CD4-positive, alpha-beta T cell treated with Interleukin-1 beta for 1 hour (primary cell): ENCODE results near the gene CTXND1.
A peak's percentile ranks its signal among the peaks of the same experiment; 100 is the strongest.

Experiments used
- DNase-seq, 2 donors: peaks; one replicate each; pipeline ENCODE4 v3.0.0-alpha.2; 2020 to 2022

Gene CTXND1

GRCh38 chr15:80156176-80156720, 95.8 kb downstream of the CTXND1 start:
- no peak for DNase-seq

GRCh38 chr15:80155378-80156175, 96.4 kb downstream of the CTXND1 start:
- DNase-seq, result peak in 1 of 2 donors; percentile 10

GRCh38 chr15:80155001-80155377, 97.0 kb downstream of the CTXND1 start:
- no peak for DNase-seq

GRCh38 chr15:80154336-80154735, 97.7 kb downstream of the CTXND1 start:
- DNase-seq, result no peak

- DNase-seq, result no peak
Measured at GRCh38 chr15:80153900-80154299, 98.1 kb downstream of the CTXND1 start.

GRCh38 chr15:80152896-80153876, 98.8 kb downstream of the CTXND1 start, which contains the start of gene FAH:
TSS of gene FAH (plus strand) at chr15:80152999. CDS start at chr15:80153055, 56 bp downstream.
- DNase-seq, result peak; percentile 24 to 44

GRCh38 chr15:80152180-80152895, 99.7 kb downstream of the CTXND1 start:
- DNase-seq, result peak; percentile 93 to 95

- DNase-seq, result no peak
Measured at GRCh38 chr15:80151576-80151975, 100.4 kb downstream of the CTXND1 start.

- no peak for DNase-seq
Measured at GRCh38 chr15:80151148-80151547, 100.9 kb downstream of the CTXND1 start.
